Stimulated activated CD8-positive, alpha-beta memory T cell treated with anti-CD3 and anti-CD28 coated beads, Interleukin-12 subunit alpha, Interleukin-12 subunit beta, amount 100 ng/mL, for 4 hours (primary cell): ENCODE measurements around the gene PKP2.
A peak's percentile ranks its signal among the peaks of the same experiment; 100 is the strongest.

Experiments used
- DNase-seq: peaks from one replicate; pipeline ENCODE4 v3.0.0-alpha.2; 2020; ENCODE audit warnings: low read depth

Gene PKP2

GRCh38 chr12:32896432-32897280 lies at the start of gene PKP2:
Gene PKP2, minus strand, starts transcription at chr12:32896777. Its CDS starts 46 bp downstream, at chr12:32896731.
- DNase-seq: peak; percentile 1

- no peak for DNase-seq
Observed at GRCh38 chr12:32944195-32944594, 47.6 kb upstream of the PKP2 start.

GRCh38 chr12:32939801-32940200 lies 43.2 kb upstream of the PKP2 start:
- no peak for DNase-seq

- no peak for DNase-seq
Observed at GRCh38 chr12:32926963-32927362, 30.4 kb upstream of the PKP2 start.

GRCh38 chr12:32926356-32926755 lies 29.8 kb upstream of the PKP2 start:
- no peak for DNase-seq

GRCh38 chr12:32922546-32923297 lies 26.1 kb upstream of the PKP2 start:
- DNase-seq: no peak

GRCh38 chr12:32921397-32921796 lies 24.8 kb upstream of the PKP2 start:
- DNase-seq: no peak

GRCh38 chr12:32920506-32921085 lies 24.0 kb upstream of the PKP2 start:
- DNase-seq: no peak

GRCh38 chr12:32918890-32919801 lies 22.6 kb upstream of the PKP2 start:
- no peak for DNase-seq

GRCh38 chr12:32917094-32917611 lies 20.6 kb upstream of the PKP2 start:
- no peak for DNase-seq

- no peak for DNase-seq
Observed at GRCh38 chr12:32907898-32908476, 11.4 kb upstream of the PKP2 start.

GRCh38 chr12:32907166-32907565 lies 10.6 kb upstream of the PKP2 start:
- no peak for DNase-seq

GRCh38 chr12:32906399-32907165 lies 10.0 kb upstream of the PKP2 start:
- no peak for DNase-seq

- no peak for DNase-seq
Observed at GRCh38 chr12:32903763-32904162, 7.2 kb upstream of the PKP2 start.

- DNase-seq: no peak
Observed at GRCh38 chr12:32903318-32903717, 6.7 kb upstream of the PKP2 start.

- DNase-seq: no peak
Observed at GRCh38 chr12:32902287-32902997, 5.9 kb upstream of the PKP2 start.

- no peak for DNase-seq
Observed at GRCh38 chr12:32901553-32901952, 5.0 kb upstream of the PKP2 start.

- no peak for DNase-seq
Observed at GRCh38 chr12:32897687-32898573, 1.4 kb upstream of the PKP2 start.

GRCh38 chr12:32897281-32897610 lies 669 bp upstream of the PKP2 start:
- DNase-seq: no peak
